GM18868 (cell line): ENCODE results near the gene RPS8.
"Not testable (repeated sequence)": the region's sequence is repeated elsewhere in the genome, so short reads cannot be mapped to it uniquely, and the experiment has no call there.

Experiments
- ATAC-seq: cut with Tn5 transposase; IDR thresholded peaks from one replicate; pipeline ENCODE4 v1.9.1; 2021; ENCODE audit warnings: mild to moderate bottlenecking, moderate library complexity; ENCODE audit not compliant: unreplicated experiment

Gene RPS8

DNA sequence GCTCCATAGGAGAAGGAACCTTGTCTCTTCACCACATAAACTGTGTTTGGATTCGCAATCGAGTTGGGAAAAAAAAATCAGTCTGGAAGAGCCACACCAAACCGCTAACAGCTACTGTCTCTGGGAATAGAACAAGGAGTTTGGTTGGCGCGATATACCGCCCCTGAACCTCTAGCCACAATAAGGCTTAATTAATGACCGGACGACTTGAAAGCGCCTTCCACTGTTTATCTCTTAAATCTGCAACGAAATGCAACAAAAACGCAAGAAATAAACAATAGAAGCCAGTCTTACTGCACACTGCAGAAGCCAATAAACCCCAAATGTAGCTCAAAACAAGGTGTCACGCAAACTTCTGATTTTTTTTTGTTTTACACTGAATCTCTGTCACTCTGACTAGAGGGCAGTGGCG is 43.9 kb downstream of the RPS8 start:
- no peak for ATAC-seq

DNA sequence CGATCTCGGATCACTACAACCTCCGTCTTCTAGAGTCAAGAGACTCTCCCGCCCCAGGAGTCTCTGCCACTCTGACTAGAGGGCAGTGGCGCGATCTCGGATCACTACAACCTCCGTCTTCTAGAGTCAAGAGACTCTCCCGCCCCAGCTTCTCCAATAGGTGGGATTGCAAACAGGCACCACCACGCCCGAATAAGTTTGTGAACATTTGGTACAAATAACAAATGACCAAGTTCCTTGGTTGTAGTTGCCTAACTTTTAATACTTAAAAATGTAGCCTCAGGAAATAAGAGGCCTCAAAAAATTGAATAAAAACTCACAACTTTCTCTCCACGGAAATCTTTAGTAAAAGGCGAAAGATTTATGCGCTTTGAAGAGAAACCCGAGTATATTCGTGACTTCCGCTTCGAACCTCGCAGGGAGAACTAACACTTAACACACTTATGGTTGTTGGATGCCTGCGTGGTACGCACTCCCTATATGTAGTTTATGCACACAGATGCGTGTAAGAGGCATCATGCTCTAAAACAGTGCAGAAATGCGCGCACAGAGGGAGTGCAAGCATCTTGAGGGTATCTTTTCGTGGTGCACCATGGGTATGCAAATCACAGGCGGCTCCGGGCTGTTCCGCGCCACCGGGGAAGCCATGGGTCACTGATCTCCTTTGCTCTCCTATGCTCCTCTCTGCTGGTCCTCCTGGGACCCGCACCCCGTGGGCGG is 44.4 kb downstream of the RPS8 start:
- ATAC-seq = peak; percentile 85

DNA sequence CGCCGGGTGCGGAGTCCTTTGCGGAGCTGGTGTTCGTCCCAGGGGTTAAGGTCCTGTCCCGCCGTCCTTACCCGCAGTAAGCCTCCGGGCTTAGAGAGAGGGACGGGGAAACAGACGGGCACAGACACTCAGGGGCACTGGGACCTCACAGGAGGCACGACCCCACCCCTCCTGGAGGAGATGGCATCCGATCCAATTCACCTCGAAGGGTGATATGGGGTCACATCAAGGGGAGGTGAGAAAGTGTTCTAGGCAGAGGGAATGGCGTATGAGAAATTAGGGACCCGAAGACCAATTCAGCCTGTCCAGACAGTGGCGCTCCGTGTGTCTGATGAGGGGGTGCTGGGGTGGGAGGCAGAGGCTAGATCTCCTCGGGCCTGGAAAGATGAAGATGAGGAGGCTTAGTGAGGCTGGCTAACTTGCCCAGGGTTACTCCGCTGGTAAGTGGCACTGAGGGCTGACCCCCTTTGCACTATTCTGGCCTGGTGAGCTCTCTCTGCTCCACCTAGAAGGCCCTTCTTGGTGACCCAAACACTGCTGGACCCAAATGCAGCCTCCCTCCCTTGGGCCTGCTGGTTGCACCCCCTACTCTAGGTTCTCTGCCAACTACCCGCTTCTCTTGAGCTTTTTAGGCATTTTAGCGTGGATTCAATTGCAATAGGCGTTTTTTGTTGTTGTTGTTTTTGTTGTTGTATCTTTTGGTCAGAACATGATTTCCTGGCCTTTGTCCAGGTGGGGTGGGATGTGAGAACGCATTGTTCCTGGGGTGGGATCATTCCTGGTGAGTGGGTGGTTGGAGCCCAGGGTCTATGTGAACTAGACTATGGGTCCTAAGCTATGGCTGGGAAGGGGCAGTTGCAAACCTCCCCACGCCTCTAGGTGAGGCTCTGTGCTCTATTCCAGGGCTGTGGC is 45.2 kb downstream of the RPS8 start:
- no peak for ATAC-seq

DNA sequence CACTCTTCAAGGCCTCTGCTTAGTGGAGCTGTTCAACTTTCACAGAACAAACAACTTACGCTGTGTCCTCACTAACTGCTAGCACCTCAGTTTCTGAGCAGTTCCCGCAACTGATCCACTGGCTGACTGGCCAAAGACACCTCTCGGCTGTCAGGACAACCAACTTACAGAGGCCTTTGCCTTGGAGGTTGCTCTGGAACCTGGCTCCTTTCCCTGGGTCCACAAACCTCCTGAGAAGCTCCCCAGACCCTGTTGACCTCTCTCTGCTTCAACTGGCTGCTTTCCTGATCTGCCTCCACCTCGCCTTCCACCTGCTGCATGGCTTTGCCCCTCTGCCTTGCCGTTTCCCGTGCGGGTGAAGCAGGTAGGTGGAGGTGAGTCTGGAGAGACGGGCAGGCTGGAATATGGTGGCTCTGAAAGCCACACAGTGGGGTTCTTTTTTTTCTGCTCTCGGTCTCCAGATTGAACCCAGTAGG is 45.9 kb downstream of the RPS8 start:
- no peak for ATAC-seq

DNA sequence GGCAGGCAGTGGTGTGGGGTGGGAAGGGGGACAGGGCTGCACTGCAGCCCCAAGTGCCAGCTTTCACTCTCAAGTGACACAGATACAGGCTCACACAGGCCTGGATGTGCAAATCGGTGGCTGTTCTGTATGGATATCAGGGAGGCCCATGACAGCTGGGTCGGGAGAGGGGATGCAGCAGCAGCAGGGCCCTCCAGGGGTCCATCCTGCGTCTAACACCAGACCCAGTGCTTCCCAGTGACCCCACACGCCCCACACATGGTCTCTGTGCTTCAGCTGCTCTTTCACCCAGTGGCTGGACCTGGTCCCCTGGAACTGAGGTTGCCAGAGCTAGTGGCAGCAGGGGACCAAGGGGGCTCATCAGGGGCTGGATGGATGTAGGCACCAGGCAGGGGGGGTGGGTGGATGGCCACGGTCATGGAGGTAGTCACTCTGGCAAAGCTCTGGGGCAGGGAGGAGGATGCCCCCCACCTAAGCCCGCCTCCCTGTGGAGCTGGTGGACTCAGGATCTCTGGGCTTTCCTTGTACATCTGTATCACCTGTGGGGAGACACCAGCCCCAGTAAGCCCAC is 46.9 kb downstream of the RPS8 start:
- no peak for ATAC-seq

DNA sequence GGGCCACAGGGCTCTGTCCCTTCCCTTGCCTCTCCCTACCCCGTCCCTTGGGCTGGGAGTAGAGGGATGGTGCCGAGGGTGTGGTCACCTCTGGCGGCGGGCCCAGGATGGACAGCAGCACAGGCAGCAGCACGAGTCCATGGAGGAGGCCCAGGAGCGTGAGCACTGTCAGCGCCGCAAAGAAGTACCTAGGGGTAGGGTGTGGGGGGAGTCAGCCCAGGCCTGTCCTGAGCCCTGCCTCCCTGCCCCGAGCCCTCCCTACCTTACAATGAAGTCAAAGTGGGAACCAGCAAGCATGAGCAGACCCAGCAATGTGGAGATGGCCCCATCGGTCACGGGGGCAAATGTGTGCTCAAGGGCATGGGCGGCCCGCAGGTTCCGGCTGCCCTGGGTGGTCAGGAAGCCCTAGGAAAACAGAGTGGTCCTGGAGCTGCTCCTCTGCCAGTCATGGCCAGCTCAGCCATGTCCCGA is 47.7 kb downstream of the RPS8 start:
- no peak for ATAC-seq

DNA sequence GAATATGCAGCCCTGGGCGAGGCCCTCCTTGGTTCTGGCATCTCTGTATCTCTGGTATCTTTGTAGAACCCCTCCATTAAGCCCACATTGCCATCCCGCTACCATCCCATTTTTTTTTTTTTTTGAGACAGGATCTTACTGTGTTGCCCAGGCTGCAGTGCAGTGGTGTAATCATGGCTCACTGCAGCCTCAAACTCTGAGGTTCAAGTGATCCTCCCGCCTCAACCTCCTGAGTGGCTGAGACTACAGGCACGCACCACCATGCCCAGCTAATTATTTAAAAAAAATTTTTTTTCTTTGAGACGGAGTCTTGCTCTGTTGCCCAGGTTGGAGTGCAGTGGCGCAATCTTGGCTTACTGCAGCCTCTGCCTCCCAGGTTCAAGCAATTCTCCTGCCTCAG is 49.1 kb downstream of the RPS8 start:
- not testable (repeated sequence) for ATAC-seq

DNA sequence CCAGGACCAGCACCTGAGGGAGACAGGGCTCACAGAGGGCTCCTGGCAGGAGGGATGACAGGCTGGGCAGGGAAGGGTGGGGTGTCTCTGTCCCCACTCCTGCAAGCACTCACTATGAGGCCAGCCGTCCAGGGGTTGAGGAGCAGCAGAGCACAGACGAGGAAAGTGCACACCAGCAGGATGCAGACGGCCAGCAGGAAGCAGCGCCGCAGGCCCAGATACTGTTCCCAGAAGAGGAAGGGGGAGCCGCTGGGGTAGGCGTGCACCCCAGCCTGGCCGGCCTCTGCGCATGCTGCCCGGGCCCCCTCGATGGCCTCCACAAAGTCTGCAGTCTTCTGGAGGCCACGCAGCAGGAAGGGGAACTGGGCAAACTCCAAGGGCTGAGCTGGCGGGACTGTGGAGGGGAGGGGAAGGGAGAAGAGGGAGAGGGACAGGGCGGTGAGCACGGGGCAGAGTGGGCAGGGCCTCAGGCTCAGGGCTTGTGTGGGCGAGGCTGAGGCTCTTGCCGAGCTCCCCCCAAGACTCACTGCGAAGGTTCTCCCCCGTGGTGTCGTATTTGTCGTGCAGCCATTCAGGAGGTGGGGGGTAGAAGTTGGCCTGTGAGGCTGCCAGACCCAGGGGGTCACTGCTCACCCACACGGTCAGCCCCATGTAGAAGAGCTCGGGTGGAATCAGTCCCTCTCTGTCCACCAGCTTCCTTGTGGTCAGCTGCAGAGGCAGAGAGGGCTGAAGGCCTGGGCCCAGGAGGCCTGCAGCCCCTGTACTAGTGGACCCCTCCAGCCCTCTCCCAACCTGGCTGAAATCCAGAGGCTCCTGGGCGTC is 51.2 kb downstream of the RPS8 start:
- ATAC-seq = no peak

DNA sequence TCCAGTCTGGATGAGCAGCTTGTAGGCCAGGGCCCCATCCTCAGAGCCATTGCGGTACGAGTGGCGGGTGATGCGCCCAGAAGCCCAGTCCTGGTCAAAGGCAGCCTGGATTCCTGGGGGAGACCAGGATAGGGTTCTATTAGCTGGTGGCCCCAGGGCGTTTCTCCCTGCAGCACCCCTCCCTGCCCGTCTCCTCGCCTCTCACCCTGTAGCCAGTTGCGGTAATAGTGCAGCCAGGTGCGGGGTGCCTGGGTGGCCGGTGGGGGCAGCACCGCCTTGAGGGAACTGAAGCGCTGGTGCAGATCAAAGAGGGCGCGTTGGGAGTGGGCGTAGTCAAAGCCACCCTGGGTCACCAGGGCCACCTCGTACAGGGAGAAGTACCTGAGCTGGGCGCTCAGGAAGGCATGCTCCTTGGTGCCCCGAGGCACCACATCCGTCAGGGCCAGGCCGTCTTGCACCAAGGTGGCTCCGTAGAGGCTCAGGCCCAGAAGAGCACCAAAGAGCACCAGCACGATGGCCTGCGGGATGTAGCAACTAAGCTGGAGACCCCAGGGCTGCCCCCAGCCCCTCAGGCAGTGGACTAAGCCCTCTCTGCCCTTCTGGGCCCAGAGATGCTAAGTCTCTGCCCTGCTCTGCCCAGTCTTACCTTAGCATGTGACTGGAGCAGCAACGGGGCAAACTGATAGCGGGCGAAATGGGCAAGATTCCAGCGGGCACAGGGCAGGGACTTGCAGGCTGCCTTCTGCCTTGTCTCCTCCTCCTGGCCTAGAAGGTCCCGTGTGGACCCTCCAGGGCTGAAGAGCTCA is 52.1 kb downstream of the RPS8 start:
- ATAC-seq = no peak

DNA sequence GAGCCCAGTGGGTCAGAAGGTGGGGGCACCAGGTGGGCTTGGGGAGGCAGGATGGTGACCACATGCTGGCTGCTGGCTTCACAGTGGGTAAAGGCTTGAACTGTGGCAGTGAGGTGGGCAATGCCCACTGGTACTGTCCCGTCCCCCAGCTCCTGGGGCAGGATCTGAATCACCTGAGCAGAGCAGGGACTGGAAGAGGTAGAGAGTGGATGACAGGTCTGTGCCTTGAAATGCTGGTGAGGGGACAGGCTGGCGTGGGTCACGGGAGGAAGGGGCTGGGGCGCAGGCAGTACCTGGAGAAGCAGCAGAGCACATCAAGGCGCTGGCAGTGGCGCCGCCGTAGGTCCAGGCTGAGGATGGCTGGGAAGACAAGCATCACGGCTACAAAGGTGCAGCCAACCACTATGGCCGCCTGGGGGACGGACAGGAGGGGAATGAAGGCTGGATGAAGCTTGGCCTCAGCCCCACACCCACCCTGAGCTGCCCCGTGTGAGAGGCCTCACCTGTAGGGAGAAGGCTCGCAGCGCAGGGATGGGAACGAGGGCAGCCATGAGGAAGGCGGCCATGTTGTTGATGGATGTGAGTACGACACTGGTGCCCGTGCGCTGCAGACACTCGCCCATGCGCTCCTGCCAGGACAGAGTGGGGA is 52.8 kb downstream of the RPS8 start:
- ATAC-seq = no peak
